ENCODE data around the gene TBX10. TPM values are rescaled to one million over a fixed set of nuclear protein-coding genes. Genes with fewer than 3 reads are reported as not detected.
"Not testable (repeated sequence)": the region's sequence is repeated elsewhere in the genome, so short reads cannot be mapped to it uniquely, and the experiment has no call there.

TBX10 gene
- total RNA-seq, 1 donor from 2014 or later: not detected

GRCh38 chr11:67646535-67647336 is 7.2 kb upstream of the TBX10 start:
- peak; percentile 39 for DNase-seq (ENCODE audit: low spot score)

GRCh38 chr11:67645521-67646461 is 6.2 kb upstream of the TBX10 start:
- peak; percentile 41 for DNase-seq (ENCODE audit: low spot score)

- peak; percentile 39 for DNase-seq (ENCODE audit: low spot score)
Observed at GRCh38 chr11:67644472-67645418, 5.2 kb upstream of the TBX10 start.

DNA sequence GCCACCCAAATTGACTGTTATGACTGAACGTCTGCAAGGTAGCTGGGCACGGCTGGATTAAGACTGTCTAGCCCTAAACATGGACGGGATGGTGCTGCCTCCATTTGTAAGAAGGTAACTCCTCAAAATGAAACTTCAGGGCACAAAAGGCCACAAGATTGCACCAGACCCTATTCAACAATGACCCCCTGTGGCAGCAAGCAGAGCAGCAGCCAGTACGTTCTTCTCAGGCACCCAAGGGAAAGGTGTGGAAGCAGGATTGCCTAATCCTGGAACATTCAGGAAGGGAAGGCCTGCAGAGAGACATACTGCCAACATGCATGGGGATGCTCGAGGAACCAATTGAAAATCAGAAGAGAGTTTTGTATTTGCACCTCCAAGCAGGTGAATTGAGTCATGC is 4.5 kb upstream of the TBX10 start:
- no peak for DNase-seq (ENCODE audit: low spot score)

DNA sequence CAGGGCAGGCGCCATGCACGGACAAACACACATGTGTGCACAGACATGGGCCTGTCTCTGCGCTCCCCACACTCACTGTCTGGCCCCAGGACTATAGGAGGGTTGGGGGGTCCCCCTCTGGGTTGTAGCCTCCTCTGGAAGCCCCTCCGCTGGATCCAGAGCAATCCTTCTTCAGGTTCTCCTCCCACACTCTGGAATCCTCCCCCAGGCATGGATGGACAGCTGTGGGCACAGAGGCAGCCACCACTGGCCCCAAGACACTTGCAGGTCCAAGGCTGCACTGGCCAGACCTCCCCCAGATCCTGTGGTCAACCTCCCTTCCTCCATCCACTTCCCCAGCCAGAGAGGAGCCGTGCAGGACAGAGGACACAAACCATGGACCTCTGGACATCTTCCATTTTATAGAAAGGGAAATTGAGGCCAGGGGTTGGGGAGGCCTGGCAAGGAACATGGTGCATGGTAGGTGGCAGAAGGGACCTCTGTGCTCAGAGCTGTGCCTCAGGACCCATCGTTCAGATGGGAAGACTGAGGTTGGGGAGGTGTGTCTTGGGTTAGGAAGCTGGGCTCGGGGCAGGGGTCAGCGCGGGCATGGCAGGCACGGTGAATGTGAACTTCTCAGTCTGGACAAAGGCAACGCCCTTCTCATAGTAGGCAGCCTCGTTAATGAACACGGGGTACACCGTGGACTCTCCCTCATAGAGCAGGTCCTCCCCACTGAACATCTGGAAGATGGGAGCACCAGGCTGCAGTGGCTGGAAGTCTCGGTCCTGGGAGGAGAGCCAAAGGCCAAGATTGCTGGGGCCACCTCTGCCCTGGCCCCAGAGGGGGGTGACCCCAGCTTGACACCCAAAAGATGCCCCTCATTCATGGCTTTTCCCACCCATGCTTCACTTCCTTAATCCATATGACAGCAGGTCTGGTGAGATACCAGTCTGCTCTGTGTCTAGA is 2.9 kb upstream of the TBX10 start:
- peak; percentile 36 for DNase-seq (ENCODE audit: low spot score)

- peak; percentile 41 for DNase-seq (ENCODE audit: low spot score)
Observed at GRCh38 chr11:67641338-67642172, 2.0 kb upstream of the TBX10 start.

GRCh38 chr11:67640758-67641337 is 1.3 kb upstream of the TBX10 start:
- DNase-seq (ENCODE audit: low spot score): no peak

- peak; percentile 58 for DNase-seq (ENCODE audit: low spot score)
Observed at GRCh38 chr11:67640021-67640757, 626 bp upstream of the TBX10 start.

GRCh38 chr11:67638535-67639437 is 777 bp downstream of the TBX10 start:
- DNase-seq (ENCODE audit: low spot score): peak; percentile 38

DNA sequence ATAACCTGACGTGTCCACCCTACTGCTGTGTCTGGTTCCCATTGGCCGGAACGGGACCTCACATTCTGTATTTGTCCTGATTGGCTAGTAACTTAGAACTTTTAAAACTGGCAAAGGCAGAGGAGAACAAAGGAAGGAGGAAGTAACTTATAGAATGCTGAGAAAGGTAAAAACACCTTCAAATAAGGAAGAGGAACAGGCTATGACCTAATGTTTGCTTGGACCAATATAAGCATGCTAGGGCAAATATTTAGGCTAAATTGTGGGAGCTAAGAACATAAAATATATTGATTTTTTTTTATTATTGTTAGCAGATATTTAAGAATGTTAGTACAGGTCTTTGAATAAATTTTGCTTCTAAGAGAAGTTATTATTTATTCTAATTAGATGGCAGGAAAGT is 2.1 kb downstream of the TBX10 start:
- not testable (repeated sequence) for DNase-seq (ENCODE audit: low spot score)

GRCh38 chr11:67636962-67637361 is 2.6 kb downstream of the TBX10 start:
- DNase-seq (ENCODE audit: low spot score): no peak

DNA sequence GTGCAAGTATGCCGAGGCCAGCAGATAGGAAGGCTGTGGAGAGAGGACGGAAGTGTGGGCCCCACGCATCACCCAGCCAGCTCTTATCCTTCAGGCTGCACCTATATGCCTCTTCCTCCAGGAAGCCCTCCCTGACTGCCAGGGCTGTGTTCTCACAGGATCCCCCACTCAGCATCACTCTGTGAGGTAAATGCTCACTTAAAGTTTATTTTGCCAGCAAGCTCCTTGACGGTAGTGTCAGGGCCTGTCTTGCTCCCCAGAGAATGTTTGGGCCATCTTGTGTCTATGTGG is 4.4 kb downstream of the TBX10 start:
- DNase-seq (ENCODE audit: low spot score): no peak

DNA sequence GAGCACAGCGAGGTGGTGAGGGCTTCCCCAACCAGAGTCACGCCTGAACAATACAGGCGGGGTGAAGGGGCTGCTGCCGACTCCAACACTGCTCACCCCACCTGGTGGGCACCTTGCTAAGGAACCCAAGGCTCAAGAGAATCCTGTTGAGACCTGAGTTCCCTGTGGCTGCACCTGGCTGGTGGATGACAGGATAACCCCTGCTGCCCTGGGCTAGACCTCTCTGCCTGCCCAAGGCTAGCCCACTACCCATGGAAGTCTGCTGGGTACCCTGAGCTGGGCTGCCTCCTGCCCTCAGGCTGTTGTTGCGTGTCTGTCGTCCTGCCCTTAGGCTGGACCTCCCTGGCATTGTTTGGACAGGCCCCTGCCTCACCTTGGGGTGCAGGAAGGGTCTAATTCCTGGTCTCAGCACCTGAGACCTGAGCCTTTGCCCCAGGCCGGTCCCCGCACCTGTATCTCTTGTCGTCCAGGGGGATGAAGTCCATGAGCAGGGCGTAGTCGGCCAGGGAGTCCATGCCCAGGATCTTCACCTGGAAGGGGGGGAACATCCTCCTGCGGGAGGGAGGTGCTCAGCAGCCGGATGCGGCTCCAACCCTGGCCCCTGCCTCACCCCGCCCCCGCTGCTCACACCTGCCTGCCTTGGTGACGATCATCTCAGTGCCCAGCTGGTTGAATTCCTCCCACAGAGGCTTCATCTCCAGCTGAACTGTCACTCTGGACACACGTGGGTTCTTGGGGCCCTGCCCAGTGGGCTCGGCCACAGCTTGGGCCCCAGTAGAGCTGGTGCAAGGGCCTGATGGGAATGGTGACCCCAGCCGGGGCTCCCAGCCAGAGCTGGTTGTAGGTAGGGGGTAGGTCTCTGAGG is 5.0 kb downstream of the TBX10 start:
- no peak for DNase-seq (ENCODE audit: low spot score)

- no peak for DNase-seq (ENCODE audit: low spot score)
Observed at GRCh38 chr11:67633758-67634365, 5.7 kb downstream of the TBX10 start.

DNA sequence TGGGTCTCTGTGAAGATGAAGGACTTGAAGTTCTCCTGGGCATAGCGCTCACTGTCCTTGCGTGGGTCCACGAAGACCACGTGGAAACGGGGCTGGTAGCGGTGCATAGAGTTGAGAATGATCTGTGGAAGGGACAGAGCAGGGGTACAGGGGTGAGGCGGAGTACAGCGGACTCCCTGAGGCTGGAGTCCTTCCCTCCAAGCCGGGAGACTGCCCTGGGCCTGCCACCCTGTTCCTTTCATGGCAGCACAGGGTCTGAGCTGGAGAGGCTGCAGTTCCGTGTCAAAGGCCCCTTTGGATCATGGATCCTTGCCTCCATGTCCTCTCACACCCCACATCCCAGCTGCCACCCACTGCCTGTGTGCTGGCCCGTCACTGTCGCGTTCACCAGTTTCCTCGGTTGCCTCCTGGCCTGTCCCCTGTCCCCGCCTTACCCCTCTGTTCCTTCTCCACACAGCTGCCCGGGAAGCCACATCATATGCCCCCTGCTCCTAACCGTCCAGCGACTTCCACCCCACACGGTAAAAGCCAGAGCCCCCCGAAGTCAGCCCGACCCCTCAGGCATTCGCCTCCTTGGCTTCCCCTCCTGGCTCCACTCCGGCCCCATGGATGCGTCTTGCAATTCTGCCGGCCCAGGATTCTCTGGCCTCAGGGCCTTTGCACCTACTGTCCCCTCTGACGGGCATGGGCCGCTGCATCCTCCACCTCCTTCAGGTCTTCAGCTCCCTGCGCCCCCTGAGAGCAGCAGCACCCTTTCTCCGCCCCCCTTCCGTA is 6.4 kb downstream of the TBX10 start:
- DNase-seq (ENCODE audit: low spot score): no peak
